Measurements from ENCODE around the gene SERPIND1. TPM values are rescaled to one million over a fixed set of nuclear protein-coding genes. Genes with fewer than 3 reads are reported as not detected.

The SERPIND1 gene
- total RNA-seq, 1 experiment from 2014 or later, result not detected

DNA sequence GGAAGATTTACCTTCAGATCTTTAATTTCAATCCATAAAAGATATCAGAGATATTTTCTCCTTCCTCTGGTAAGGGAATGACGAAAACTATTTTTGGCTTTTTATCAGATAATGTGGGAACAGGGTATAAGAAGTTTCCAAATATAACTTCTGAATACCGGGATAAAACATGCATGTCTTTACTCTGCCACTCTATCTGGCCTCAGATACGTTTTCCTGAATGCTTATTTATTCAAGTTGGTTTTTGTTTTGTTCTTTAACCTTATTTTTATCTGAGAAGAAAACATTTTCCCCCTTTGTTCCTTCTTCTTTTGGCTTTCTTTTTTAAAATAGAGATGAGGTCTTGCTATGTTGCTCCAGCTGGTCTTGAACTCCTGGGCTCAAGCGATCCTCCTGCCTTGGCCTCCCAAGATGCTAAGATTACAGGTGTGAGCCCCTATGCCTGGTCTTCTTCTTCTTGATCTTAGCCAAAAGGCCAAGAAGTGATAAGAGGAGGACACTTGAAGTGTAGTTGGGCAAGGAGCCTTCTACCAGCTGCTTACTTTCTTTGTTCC lies 1.5 kb downstream of the SERPIND1 start:
- DNase-seq (ENCODE audit: low read depth), result no peak

DNA sequence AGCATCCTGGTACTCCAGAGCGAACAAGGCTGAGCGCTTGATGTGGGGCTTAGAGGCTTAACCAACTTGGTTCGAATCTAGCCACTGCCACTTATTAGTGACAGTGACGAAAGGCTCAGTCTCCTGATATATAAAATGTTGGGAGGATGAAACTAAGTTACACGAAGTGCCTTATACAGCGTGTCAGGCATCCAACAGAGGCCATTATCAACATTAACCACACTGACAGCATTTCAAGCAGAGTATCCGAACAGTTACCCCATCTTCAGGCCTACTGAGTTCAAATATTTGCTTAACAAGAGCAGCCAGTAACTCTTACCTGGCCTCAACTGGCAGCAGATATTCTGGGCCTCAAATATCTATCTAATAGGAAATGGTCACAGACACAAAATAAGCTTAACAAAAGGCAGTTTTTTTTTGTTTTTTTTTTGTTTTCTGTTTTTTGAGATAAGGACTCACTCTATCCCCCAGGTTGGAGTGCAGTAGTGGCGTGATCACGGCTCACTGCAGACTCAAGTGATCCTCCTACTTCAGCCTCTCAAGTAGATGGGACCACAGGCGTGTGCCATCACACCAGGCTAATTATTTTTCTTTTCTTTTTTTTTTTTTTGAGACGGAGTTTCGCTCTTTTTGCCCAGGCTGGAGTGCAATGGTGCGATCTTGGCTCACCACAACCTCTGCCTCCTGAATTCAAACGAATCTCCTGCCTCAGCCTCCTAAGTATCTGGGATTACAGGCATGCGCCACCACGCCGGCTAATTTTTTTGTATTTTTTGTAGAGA lies 2.9 kb downstream of the SERPIND1 start:
- no peak for DNase-seq (ENCODE audit: low read depth)

DNA sequence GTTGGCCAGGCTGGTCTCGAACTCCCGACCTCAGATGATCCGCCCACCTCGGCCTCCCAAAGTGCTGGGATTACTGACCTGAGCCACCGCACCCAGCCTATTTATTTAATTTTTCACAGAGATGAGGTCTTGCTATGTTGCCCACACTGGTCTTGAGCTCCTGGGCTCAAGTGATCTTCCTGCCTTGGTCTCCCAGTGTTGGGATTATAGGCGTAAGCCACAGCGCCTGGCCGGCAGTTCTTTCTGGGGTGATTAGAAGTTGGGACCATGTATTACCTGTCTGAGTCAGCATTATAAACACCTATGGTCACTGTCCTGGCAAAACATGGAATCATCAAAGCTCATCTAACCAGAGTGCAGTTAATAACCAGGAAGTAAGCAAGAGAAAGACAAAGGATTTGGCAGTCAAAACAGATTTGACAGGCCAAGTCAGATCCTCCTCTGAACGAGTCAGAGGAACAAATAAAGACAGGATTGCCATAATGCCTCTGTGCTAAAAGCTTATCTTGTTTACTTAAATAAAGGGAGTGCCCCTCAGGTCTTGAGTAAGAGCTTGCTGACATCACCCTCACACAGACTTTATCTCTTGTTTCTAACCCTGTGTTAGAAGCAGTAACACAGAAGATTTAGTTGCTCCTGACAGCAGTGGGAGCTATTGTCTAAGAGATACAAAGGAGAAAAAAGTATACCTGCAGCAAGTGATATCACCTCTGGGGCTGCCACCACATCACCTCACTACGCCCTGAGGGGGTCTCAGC lies 3.7 kb downstream of the SERPIND1 start:
- DNase-seq (ENCODE audit: low read depth), result peak; percentile 24

DNA sequence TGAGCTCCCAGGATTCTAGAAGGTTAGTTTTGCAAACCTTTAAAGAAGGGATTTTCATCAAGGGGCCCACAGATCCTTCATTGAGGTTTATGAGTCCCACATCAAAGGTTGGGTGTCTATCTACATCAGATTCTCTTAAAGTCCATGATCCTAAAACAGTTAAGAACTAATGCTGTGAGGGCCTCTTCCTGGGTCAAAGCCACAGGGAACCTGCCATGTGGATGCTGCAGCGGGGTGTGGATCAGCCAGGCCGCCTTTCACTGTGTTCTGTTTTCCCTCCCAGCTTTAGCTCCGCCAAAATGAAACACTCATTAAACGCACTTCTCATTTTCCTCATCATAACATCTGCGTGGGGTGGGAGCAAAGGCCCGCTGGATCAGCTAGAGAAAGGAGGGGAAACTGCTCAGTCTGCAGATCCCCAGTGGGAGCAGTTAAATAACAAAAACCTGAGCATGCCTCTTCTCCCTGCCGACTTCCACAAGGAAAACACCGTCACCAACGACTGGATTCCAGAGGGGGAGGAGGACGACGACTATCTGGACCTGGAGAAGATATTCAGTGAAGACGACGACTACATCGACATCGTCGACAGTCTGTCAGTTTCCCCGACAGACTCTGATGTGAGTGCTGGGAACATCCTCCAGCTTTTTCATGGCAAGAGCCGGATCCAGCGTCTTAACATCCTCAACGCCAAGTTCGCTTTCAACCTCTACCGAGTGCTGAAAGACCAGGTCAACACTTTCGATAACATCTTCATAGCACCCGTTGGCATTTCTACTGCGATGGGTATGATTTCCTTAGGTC lies 5.3 kb downstream of the SERPIND1 start:
- no peak for DNase-seq (ENCODE audit: low read depth)

DNA sequence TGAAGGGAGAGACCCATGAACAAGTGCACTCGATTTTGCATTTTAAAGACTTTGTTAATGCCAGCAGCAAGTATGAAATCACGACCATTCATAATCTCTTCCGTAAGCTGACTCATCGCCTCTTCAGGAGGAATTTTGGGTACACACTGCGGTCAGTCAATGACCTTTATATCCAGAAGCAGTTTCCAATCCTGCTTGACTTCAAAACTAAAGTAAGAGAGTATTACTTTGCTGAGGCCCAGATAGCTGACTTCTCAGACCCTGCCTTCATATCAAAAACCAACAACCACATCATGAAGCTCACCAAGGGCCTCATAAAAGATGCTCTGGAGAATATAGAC lies 5.9 kb downstream of the SERPIND1 start:
- DNase-seq (ENCODE audit: low read depth), result peak; percentile 3

DNA sequence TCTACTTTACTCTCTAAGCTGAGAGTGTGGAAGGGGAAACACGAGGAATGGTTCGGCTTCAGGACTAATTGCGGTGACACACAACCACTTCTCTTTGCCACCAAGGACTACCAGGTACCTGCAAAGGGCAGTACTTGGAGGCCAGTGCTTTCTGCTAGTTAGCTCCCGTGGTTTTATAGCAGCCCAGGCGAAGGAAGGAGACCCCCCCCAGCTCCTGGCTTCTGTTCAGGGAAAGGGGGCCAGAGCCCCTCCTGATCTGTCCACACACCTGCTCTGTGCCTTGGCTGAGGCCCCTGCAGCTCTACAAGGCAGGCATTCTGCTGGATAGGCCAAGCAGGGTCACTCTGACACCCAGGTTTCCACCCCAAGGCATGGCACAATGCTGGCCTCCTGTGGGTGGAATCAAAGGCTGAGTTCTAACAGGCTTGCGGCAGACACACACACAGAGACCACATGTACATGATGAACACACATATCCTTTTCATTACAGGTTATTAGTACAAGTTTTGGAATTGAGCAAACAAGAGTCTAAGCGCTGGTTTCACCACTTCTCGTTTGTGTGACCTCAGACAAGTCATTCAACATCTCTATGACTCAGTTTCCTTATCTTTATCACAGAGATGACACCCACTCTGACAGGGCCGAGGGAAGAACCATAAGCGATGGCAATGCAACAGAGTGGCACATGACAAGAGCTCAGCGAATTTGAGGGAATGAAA lies 7.5 kb downstream of the SERPIND1 start:
- DNase-seq (ENCODE audit: low read depth), result no peak

DNA sequence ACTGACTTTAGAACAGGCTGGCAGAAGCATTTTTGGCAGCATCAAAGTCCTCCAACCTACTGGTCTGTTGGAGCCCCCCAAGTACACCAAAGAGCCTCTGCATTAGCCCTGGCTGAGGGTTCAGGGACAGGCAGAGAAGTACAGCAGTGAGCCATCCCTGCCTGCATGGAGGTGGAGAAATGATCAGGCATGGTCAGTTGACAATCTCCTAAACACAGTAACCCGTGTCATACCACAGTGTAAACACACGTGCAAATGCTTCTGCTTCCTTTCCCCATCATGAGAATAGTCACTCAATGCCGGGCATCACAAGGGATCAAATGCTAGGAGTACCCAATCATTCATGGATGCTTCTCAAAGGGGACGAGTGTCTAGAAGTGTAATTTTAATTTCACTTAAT lies 8.2 kb downstream of the SERPIND1 start:
- no peak for DNase-seq (ENCODE audit: low read depth)

DNA sequence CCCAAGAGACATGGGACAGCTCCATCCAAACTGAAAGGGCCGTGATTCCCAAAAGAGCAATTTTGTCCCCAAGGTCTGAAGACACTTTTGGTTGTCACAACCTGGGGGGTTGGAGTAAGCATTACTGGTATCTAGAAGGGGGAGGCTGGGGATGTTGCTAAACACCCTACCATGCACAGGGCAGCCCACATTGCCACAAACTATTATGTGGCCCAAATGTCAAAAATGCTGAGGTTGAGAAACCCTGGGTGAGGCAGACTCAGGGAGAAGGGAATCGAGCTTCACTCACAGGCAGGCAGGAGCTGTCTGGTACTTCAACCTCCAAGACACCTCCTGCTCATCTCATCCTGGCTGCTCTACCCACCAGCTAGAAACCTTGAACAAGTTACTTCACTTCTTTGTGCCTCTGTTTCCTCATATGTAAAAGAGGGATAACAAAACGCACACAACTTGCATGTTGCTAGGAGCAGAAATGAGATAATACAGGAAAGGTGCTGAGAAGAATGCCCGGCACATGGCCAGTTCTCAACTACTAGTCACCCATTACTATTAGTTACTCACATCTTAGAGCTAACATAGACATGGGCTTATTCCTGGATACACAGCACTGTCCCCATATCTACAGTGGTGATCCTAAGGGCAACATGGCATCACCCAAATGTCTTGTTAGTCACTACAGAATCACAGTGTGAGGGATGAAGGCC lies 8.8 kb downstream of the SERPIND1 start:
- no peak for DNase-seq (ENCODE audit: low read depth)

DNA sequence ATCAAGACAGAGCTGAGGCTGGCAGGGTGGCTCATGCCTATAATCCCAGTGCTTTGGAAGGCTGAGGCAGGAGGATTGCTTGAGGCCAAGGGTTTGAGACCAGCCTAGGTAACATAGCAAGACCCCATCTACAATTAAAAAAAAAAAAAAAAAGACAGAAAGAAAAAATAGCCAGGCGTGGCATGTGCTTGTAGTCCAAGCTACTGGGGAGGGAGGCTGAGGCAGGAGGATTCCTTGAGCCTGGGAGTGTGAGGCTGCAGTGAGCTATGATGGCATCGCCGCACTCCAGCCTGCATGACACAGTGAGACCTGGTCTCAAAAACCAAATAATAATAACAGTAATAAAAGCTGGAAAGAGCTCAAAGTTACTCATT lies 9.4 kb downstream of the SERPIND1 start:
- DNase-seq (ENCODE audit: low read depth), result no peak

DNA sequence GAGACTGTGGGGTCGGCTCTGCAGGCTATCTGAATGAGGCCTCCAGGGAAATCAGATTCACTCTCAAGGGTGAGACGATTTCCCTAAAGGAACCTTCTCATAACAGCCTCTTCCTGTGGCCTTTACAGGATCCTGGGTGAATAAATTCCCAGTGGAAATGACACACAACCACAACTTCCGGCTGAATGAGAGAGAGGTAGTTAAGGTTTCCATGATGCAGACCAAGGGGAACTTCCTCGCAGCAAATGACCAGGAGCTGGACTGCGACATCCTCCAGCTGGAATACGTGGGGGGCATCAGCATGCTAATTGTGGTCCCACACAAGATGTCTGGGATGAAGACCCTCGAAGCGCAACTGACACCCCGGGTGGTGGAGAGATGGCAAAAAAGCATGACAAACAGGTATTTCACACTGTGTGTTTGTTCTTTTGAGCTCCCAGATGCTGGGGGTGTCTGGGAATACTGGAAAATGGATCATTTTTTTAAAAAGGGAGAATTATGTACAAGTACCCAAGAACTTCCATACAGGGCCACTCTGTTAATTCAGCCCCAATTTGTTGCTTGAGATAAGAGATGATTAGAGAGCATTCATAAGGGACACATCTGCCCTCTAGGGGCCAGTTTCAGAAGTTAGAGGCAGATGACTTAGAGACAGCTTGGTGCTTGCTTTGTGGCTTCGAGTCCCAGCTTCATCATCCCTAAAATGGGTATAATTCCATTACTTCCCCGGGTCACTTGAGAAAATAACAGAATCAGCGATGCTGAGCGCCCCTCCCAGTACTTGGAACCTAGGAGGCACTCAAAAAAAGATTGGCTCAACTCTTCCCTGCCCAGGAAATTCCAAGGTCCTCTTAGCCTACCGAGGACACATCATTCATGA lies 10.2 kb downstream of the SERPIND1 start:
- DNase-seq (ENCODE audit: low read depth), result peak; percentile 58

DNA sequence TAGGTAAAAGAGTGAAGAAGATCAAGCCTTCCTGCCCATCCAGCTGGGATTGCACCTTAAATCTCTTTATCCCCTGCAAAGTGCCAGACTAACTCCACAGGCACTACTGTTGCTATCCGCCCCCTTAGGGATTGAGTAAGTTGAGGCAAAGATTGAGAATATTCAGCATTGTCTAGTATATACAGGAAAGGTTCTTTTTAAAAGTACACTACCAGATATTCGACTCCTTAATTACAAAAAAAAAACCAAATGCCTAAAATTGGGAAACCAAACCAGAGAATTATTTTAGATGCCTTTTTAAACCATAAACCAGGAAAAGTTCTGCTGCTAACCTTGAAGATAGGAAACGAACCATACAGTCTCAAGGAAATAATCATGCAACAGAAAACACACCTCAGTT lies 11.5 kb downstream of the SERPIND1 start:
- no peak for DNase-seq (ENCODE audit: low read depth)

DNA sequence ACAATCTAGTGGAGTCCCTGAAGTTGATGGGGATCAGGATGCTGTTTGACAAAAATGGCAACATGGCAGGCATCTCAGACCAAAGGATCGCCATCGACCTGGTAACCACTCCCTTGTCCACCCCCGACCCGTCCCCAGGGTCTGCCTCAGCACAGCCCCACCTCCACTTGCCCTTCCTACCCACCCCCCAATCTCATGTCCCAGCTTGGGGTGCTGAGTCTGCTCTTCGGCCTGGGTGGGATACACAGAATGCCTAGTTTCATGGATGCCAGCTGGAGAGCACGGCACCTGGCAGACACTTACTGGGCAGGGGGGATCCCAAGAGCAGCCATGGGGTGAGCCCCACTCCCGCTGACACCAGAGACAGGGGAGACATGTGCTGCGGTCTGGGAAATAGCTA lies 12.1 kb downstream of the SERPIND1 start:
- DNase-seq (ENCODE audit: low read depth), result no peak

DNA sequence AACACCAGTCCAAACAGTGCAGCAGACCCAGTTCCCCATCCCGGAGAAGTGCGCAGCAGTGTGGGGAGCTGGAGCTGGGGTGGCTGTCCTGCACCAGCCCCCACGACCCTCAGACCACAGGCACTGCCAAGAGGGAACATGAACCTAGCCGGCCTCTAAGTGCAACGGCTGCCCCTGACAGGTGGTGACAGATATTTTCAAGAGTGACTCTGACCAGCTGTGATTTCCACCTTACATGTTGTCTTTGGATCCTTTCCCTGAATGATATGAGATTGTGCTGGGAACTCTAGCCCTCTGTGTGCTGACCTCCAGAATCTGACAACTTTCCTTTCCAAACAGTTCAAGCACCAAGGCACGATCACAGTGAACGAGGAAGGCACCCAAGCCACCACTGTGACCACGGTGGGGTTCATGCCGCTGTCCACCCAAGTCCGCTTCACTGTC lies 12.6 kb downstream of the SERPIND1 start:
- DNase-seq (ENCODE audit: low read depth), result no peak

DNA sequence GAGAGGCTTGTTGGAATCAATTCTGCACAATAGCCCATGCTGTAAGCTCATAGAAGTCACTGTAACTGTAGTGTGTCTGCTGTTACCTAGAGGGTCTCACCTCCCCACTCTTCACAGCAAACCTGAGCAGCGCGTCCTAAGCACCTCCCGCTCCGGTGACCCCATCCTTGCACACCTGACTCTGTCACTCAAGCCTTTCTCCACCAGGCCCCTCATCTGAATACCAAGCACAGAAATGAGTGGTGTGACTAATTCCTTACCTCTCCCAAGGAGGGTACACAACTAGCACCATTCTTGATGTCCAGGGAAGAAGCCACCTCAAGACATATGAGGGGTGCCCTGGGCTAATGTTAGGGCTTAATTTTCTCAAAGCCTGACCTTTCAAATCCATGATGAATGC lies 13.3 kb downstream of the SERPIND1 start:
- DNase-seq (ENCODE audit: low read depth), result no peak

DNA sequence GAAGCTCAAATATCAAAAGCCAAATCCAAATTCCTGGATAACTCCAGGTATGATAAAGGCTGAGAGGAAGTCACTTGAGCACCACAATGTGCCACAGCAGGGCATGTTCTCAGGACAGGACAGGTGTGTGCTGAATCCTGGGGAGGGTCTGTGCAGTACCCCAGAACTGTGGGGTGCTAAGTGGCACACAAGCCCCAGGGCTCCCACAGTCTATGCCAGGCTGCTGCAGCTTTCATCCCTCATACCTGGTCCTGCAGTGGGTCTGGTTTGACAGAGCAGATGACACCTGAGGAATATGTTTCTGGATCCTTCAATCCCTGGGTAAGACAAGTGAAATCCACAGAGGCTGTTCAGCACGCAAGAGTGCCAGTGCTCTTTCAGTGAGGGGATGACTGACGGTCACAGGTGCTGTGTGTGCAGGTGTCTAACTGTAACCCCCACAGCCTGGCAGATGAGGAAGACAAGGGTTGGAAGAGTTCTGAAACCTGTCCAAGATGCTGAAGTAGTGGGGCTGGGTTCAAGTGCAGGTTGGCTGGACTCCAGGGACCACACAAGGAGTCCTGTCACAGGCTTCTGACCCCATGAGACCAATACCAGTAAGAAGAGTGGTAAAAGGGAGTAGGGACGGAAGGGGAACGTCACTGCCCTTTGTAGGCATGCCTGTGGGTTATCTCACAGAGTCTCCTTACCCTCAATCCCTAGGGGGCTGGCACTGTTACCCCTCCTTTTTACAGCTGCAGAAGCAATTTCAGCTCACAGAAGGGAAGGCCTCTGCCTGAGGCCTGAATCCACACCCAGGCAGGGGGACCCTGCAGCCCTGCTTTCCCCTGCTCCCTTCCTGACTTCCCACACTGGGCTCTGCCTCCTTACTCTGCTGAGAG lies 14.1 kb downstream of the SERPIND1 start:
- DNase-seq (ENCODE audit: low read depth), result no peak

DNA sequence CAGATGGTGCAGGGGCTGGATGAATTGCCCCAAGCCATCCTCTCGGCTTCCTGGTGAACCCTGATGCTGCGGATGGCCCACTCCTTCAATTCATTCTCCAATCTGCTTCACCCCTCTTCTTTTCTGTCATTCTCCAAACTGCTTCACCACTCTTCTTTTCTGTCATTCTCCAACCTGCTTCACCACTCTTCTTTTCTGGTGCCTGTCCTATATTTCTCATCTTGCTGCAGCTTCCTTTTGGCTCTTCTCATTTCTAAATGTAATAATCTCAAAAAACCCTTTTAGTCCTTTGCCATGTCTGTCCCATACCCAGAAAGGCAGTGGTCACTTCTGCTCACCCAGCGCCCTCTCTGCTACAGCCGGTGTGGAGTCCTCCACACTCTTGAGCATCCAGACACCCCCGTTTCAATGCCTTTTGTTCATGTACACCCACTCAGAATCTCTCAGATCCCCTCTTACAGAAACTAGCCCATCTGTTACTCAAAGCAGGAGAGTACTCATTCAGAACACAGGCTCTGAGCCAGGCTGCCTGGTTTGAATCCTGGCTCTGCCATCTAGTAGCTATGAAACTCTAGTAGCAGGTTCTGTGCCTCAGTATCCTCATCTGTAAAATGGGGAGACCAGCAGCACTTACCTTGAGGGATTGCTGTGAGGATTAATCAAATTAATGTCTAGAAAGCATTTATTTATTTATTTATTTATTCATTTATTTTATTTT lies 14.9 kb downstream of the SERPIND1 start:
- no peak for DNase-seq (ENCODE audit: low read depth)

DNA sequence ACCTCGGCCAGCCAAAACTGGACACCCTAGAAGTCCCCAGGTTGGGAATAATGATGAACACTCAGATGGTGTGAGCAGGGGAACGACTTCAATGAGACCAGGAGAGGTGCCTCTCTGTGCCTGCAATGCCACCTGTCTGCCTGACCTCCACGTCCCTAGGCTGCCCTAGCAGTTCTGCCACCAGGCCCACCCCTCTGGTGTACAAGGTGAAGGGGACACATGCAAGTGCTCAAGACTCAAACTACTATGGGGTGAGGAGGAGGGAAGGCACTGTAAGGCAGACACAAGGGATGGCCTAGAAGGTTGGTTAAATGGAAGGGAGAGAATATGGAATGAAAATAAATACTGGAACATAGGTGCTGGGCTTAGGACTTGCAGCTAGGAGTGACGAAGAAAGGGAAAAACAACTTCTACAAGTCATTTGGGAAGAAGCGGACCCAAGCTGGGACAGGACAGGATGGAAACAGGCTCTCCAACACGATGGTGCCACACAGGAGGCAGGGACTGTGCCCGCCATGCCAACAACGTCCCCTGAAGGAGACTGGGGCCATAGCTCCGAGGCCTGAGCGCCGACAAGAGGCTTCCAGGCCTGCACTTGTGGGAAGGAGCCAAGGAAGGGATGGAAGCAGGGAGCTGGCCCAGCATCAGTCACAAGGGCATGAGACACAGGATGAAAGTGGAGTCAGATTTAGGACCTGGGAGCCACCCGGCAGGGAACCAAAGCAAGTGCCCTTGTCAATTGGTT lies 18.5 kb downstream of the SERPIND1 start:
- no peak for DNase-seq (ENCODE audit: low read depth)
